CD14-positive monocyte (primary cell): ENCODE results near the gene NFS1. TPM values are rescaled to one million over a fixed set of nuclear protein-coding genes. Genes with fewer than 3 reads are reported as not detected.
"Not testable (repeated sequence)": the region's sequence is repeated elsewhere in the genome, so short reads cannot be mapped to it uniquely, and the experiment has no call there.

Experiments used
- DNase-seq, 3 donors: peaks; one replicate each; pipeline ENCODE4 v3.0.0-alpha.2; 2011 to 2022
- H2AFZ ChIP-seq: 2 replicates; pipeline ENCODE4 v1.6.0; 2012; ENCODE audit warnings: mild to moderate bottlenecking, low read depth, low read length, inconsistent platforms; ENCODE audit not compliant: insufficient read depth, poor library complexity, severe bottlenecking
- H3K27ac ChIP-seq, 2 donors: 1 replicate in 1 of 2; 2 replicates in 1 of 2; pipeline ENCODE4 v1.5.1; 2012 to 2013; ENCODE audit warnings: low read length in 2 of 2, control low read depth in 1 of 2, inconsistent platforms in 1 of 2, low read depth in 1 of 2, mild to moderate bottlenecking in 1 of 2
- H3K27me3 ChIP-seq, 2 donors: one replicate each; pipeline versions ENCODE4 v1.6.0 to v1.6.1; 2011 to 2013; ENCODE audit warnings: low read length in 2 of 2; ENCODE audit not compliant: control insufficient read depth in 2 of 2, insufficient read depth in 2 of 2
- H3K36me3 ChIP-seq, 2 donors: replicated peaks in 1 of 2; 1 replicate in 1 of 2; 2 replicates in 1 of 2; pipeline versions ENCODE4 v1.5.1 to v1.6.1; 2012 to 2013; ENCODE audit warnings: low read length in 2 of 2, control low read depth in 1 of 2, inconsistent platforms in 1 of 2, mild to moderate bottlenecking in 1 of 2; ENCODE audit not compliant: insufficient read depth in 2 of 2, control insufficient read depth in 1 of 2
- H3K4me1 ChIP-seq, 2 donors: 1 replicate in 1 of 2; 2 replicates in 1 of 2; pipeline versions ENCODE4 v1.5.1 to v1.6.1; 2012 to 2013; ENCODE audit warnings: low read length in 2 of 2, control low read depth in 1 of 2, inconsistent platforms in 1 of 2, mild to moderate bottlenecking in 1 of 2, moderate library complexity in 1 of 2; ENCODE audit not compliant: insufficient read depth in 2 of 2, control insufficient read depth in 1 of 2
- H3K4me2 ChIP-seq: replicated peaks from 2 replicates; pipeline ENCODE3; 2012; ENCODE audit warnings: low read length, moderate library complexity, mild to moderate bottlenecking; ENCODE audit not compliant: poor library complexity, severe bottlenecking; ENCODE audit errors: extremely low read depth
- H3K4me3 ChIP-seq, 3 experiments: fragments of 200-600 bp in 1 of 3; sonication (generic) in 1 of 3; replicated peaks in 1 of 3; 1 replicate in 2 of 3; 2 replicates in 1 of 3; pipeline ENCODE4 v1.5.1; 2011 to 2013; ENCODE audit warnings: low read length in 3 of 3, mild to moderate bottlenecking in 3 of 3, control low read depth in 2 of 3, low read depth in 2 of 3, inconsistent platforms in 1 of 3, moderate library complexity in 1 of 3
- H3K79me2 ChIP-seq: 2 replicates; pipeline ENCODE4 v1.6.0; 2012; ENCODE audit warnings: mild to moderate bottlenecking, control low read depth, inconsistent platforms, low read length, moderate library complexity; ENCODE audit not compliant: insufficient read depth
- H3K9ac ChIP-seq: 2 replicates; pipeline ENCODE4 v1.6.0; 2017; ENCODE audit warnings: low read length, mild to moderate bottlenecking; ENCODE audit not compliant: insufficient read depth, poor library complexity, severe bottlenecking
- H3K9me3 ChIP-seq, 2 donors: replicated peaks in 1 of 2; 1 replicate in 1 of 2; 2 replicates in 1 of 2; pipeline versions ENCODE4 v1.5.1 to v1.6.1; 2012 to 2013; ENCODE audit warnings: low read length in 2 of 2, control low read depth in 1 of 2; ENCODE audit not compliant: control insufficient read depth in 1 of 2, insufficient read depth in 1 of 2
- H4K20me1 ChIP-seq: 2 replicates; pipeline ENCODE4 v1.6.0; 2012; ENCODE audit warnings: mild to moderate bottlenecking, low read length, control low read depth, moderate library complexity; ENCODE audit not compliant: insufficient read depth
- H3K27ac Mint-ChIP-seq, 7 donors: one replicate each; pipeline ENCODE4 v1.8.0; 2020; ENCODE audit warnings: mild to moderate bottlenecking in 7 of 7, mixed read lengths in 7 of 7, moderate library complexity in 6 of 7, inconsistent platforms in 2 of 7
- H3K27me3 Mint-ChIP-seq, 3 donors: one replicate each; pipeline ENCODE4 v1.8.0; 2021 to 2022; ENCODE audit warnings: low read depth in 3 of 3, mild to moderate bottlenecking in 3 of 3, mixed read lengths in 3 of 3, moderate library complexity in 3 of 3, inconsistent platforms in 1 of 3
- H3K36me3 Mint-ChIP-seq, 2 donors: one replicate each; pipeline ENCODE4 v1.8.0; 2020; ENCODE audit warnings: mixed read lengths in 2 of 2, inconsistent platforms in 1 of 2, mild to moderate bottlenecking in 1 of 2
- H3K4me1 Mint-ChIP-seq: one replicate; pipeline ENCODE4 v1.8.0; 2020; ENCODE audit warnings: mild to moderate bottlenecking, mixed read lengths
- H3K4me3 Mint-ChIP-seq, 2 donors: one replicate each; pipeline ENCODE4 v1.8.0; 2020; ENCODE audit warnings: mild to moderate bottlenecking in 2 of 2, mixed read lengths in 2 of 2, moderate library complexity in 1 of 2
- H3K9me3 Mint-ChIP-seq, 7 donors: one replicate each; pipeline ENCODE4 v1.8.0; 2020 to 2022; ENCODE audit warnings: mixed read lengths in 7 of 7, mild to moderate bottlenecking in 6 of 7, moderate library complexity in 6 of 7, inconsistent platforms in 2 of 7
- CTCF ChIP-seq: fragments of 200-600 bp; IDR thresholded peaks from one replicate; pipeline ENCODE4 v1.8.0; 2022; ENCODE audit warnings: antibody characterized with exemption, mild to moderate bottlenecking
- WGBS: methylation state at CpG from one replicate; pipeline ENCODE4 v1.1.5; 2013; ENCODE audit warnings: missing lambda C conversion rate; ENCODE audit not compliant: insufficient coverage; 5-methylcytosine and 5-hydroxymethylcytosine counted together
- intact Hi-C, 2 donors: fragments of 100-400 bp; cut with micrococcal nuclease; formaldehyde crosslinking; loops; one replicate each; pipeline versions ENCODE4 v1.15.0 to v1.15.1; 2023
- polyA plus RNA-seq, 3 donors: library from polyadenylated mRNA; depleted of rRNA in 1 of 3; unstranded in 2 of 3; stranded (reverse) in 1 of 3; fragments of 300-500 nt in 2 of 3; fragments of >200 nt in 1 of 3; fragmentation: Illumina TruSeq in 2 of 3; gene quantifications; 1 replicate in 2 of 3; 2 replicates in 1 of 3; pipeline ENCODE4 v1.2.3, GENCODE V29; 2012 to 2021

Gene NFS1
- polyA plus RNA-seq, 3 donors: 18.1 to 21.4 (median 19.2) TPM

GRCh38 chr20:35685368-35685767, 13.8 kb downstream of the NFS1 start:
- peaks cover 32 to 45% of the 10 kb centered on the region in 2 donors for H3K36me3 ChIP-seq

GRCh38 chr20:35681960-35682359, 17.2 kb downstream of the NFS1 start:
- TF ChIP-seq CTCF: no peak
- Mint-ChIP-seq H3K9me3 (peaks cover 0 to 4% (median 0%) of the 10 kb centered on the region in 7 donors), H3K27me3 (peaks cover 0 to 1% (median 0%) of the 10 kb centered on the region in 3 donors), H3K4me3 (no peak overlapping the region), H3K27ac (peak overlapping the region in 1 of 7 donors; percentile 63), H3K4me1 (peaks cover 15% of the 10 kb centered on the region), H3K36me3 (peaks cover 19 to 50% of the 10 kb centered on the region in 2 donors)
- H3K27ac ChIP-seq: no peak overlapping the region
- intact Hi-C loops: no loop called here
- no peak overlapping the region for H3K4me3 ChIP-seq
- no peak overlapping the region for H2AFZ ChIP-seq
- no peaks in the 10 kb centered on the region for H4K20me1 ChIP-seq
- no peak overlapping the region for H3K4me2 ChIP-seq
- WGBS: no CpG with 5 or more reads among the region's 1 CpG
- no peak for DNase-seq
- no peaks in the 10 kb centered on the region for H3K79me2 ChIP-seq
- no peaks in the 10 kb centered on the region for H3K9me3 ChIP-seq
- no peak overlapping the region for H3K9ac ChIP-seq
- peaks cover 5 to 11% of the 10 kb centered on the region in 2 donors for H3K36me3 ChIP-seq
- H3K27me3 ChIP-seq: no peaks in the 10 kb centered on the region
- peaks cover 11 to 17% of the 10 kb centered on the region in 2 donors for H3K4me1 ChIP-seq

More at GRCh38 chr20:35685368-35685767, 13.8 kb downstream of the NFS1 start:
- H3K4me1 ChIP-seq, H3K27ac ChIP-seq, DNase-seq, intact Hi-C loops, H3K9me3 Mint-ChIP-seq, H3K27me3 Mint-ChIP-seq, H2AFZ ChIP-seq, H3K9ac ChIP-seq, H3K27ac Mint-ChIP-seq, H3K4me3 Mint-ChIP-seq, H3K4me1 Mint-ChIP-seq, H4K20me1 ChIP-seq, H3K79me2 ChIP-seq, H3K9me3 ChIP-seq, H3K27me3 ChIP-seq, H3K4me3 ChIP-seq, H3K4me2 ChIP-seq: not testable (repeated sequence)
- no CpG with 5 or more reads among the region's 9 CpGs for WGBS
- peaks cover 35 to 60% of the 10 kb centered on the region in 2 donors for H3K36me3 Mint-ChIP-seq
